Stimulated activated naive CD8-positive, alpha-beta T cell treated with anti-CD3 and anti-CD28 coated beads, Interleukin-15, amount 100 ng/mL, for 72 hours (primary cell): ENCODE data around the gene RBMY1D.
"Not testable (repeated sequence)": the region's sequence is repeated elsewhere in the genome, so short reads cannot be mapped to it uniquely, and the experiment has no call there.

Experiments
- ATAC-seq: fragments of 150-1000 bp; cut with Tn5 transposase; 2 replicates; pipeline ENCODE4 v1.10.0; 2021; ENCODE audit warnings: mild to moderate bottlenecking, moderate library complexity
- DNase-seq, 2 donors: peaks; one replicate each; pipeline ENCODE4 v3.0.0; 2021 to 2022
- H3K27ac Mint-ChIP-seq, 2 donors: one replicate each; pipeline ENCODE4 v1.8.0; 2022; ENCODE audit warnings: mild to moderate bottlenecking in 2 of 2, mixed read lengths in 2 of 2, moderate library complexity in 2 of 2
- H3K27me3 Mint-ChIP-seq: one replicate; pipeline ENCODE4 v1.8.0; 2022; ENCODE audit warnings: mixed read lengths
- H3K4me1 Mint-ChIP-seq: one replicate; pipeline ENCODE4 v1.8.0; 2022; ENCODE audit warnings: mild to moderate bottlenecking, mixed read lengths
- H3K4me3 Mint-ChIP-seq, 2 donors: one replicate each; pipeline ENCODE4 v1.8.0; 2022; ENCODE audit warnings: mild to moderate bottlenecking in 2 of 2, mixed read lengths in 2 of 2, moderate library complexity in 1 of 2
- H3K9me3 Mint-ChIP-seq, 2 donors: one replicate each; pipeline ENCODE4 v1.8.0; 2022; ENCODE audit warnings: mixed read lengths in 2 of 2

The RBMY1D gene

DNA sequence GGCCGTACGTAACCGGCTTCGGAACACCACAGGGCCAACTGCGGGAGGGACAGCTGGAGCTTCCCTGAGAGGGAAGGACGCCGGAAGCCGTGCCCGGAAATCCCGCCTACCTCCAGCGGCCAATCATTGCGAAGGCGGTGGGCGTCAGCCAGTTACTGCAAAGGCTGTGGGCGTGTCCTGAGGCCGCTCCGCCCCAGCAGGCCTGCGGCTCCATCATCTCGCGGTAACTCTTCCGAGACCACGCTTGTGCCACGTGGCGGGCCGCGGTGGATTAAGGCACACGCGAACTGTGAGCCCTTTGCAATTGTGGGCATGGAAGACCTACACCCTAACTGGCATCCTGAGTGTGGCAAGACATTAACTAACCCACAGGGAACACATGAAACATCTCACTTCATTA, at the start of gene RBMY1D:
Gene RBMY1D (minus strand): TSS at position 101 of the 400 bp plus-strand sequence. CDS start 2,013 bp downstream, outside the sequence.
- DNase-seq, H3K4me1 Mint-ChIP-seq, H3K9me3 Mint-ChIP-seq, ATAC-seq, H3K27ac Mint-ChIP-seq, H3K4me3 Mint-ChIP-seq, H3K27me3 Mint-ChIP-seq: not testable (repeated sequence)

DNA sequence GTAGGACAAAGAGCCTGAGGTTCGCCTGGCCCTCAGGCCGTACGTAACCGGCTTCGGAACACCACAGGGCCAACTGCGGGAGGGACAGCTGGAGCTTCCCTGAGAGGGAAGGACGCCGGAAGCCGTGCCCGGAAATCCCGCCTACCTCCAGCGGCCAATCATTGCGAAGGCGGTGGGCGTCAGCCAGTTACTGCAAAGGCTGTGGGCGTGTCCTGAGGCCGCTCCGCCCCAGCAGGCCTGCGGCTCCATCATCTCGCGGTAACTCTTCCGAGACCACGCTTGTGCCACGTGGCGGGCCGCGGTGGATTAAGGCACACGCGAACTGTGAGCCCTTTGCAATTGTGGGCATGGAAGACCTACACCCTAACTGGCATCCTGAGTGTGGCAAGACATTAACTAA, 23.6 kb upstream of the RBMY1D start, which contains the start of gene RBMY1E:
Gene RBMY1E (minus strand): TSS at position 101 of the 400 bp plus-strand sequence. CDS start 1,978 bp downstream, outside the sequence.
- not testable (repeated sequence) for H3K27ac Mint-ChIP-seq, H3K4me3 Mint-ChIP-seq, H3K9me3 Mint-ChIP-seq, ATAC-seq, H3K4me1 Mint-ChIP-seq, DNase-seq, H3K27me3 Mint-ChIP-seq

DNA sequence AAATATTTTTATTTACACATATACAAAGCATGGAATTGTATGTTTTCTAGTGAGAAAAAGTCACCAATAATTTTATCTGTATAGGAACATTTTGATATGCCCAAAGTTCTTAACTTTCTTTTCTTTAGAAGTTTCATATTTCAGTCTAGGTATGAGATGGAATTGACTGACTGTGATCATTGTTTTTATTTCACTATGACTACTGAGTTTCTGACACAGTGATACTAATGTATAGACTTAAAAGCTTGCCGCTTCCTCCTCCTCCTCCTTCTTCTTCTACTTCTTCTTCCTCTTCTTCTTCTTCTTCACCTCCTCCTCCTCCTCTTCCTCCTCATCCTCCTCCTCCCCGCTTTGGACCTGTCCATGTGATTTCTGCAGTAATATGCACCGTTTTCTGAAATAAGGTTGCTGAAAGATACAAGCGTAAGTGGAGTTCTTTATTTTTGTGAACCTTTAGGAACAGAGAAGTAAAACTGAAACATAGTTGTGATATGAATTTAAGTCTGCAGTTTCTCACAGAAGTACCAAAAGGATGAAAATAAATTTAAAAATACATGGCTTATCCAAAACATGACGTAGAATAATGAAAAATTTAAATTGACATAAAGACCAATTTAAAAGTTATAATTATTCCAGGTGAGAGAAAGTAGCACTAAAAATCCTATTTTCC, 24.8 kb downstream of the RBMY1D start:
- H3K4me1 Mint-ChIP-seq, DNase-seq, H3K9me3 Mint-ChIP-seq, H3K4me3 Mint-ChIP-seq, H3K27ac Mint-ChIP-seq, H3K27me3 Mint-ChIP-seq: not testable (repeated sequence)
- peak; percentile 78 for ATAC-seq

DNA sequence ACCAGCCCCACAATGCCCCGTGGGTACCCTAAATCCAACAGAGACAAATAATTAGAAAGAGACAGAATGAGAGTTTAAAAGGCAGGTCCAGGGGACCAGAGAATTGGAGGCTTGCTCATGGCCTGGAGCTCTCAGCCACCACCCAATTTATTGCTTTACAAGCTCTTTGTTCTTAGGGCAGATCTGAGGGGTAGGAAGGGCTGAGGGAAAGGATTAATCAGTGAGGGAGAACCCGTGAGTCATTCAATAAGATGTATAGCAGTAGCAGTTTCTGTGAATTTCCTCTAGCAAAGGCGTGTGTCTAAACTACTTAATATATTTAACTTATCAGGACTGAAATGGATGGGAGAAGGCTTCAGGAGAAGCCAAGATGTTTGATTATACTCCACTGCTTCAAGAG, 48.8 kb downstream of the RBMY1D start:
- DNase-seq (no peak), ATAC-seq (no peak)
- Mint-ChIP-seq H3K4me1 (no peaks in the 10 kb centered on the region), H3K4me3 (no peak overlapping the region), H3K27ac (no peak overlapping the region), H3K27me3 (no peaks in the 10 kb centered on the region), H3K9me3 (no peaks in the 10 kb centered on the region)

DNA sequence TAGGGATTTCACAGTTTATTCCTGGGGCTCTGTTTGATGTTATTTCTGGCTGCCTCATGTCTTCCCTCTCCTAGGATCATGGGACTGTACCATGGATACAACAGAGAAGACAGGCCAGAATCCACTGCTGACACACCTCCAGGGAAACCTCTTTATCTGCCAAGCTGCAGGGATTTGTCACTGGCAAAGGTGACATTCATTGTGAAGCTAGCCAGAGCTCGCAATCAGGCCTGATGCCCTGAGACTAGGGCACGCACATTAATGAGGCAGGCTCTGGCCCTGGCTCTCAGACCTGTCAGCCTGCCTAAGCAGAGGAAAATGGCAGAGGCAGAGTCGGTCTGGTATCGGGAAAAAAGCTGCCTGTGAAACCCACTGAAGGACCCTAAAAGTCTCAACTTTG, 52.2 kb downstream of the RBMY1D start:
- DNase-seq (no peak), ATAC-seq (no peak)
- no peaks in the 10 kb centered on the region for H3K9me3 Mint-ChIP-seq
- H3K27me3 Mint-ChIP-seq: no peaks in the 10 kb centered on the region
- H3K27ac Mint-ChIP-seq: no peak overlapping the region
- H3K4me1 Mint-ChIP-seq: no peaks in the 10 kb centered on the region
- no peak overlapping the region for H3K4me3 Mint-ChIP-seq

DNA sequence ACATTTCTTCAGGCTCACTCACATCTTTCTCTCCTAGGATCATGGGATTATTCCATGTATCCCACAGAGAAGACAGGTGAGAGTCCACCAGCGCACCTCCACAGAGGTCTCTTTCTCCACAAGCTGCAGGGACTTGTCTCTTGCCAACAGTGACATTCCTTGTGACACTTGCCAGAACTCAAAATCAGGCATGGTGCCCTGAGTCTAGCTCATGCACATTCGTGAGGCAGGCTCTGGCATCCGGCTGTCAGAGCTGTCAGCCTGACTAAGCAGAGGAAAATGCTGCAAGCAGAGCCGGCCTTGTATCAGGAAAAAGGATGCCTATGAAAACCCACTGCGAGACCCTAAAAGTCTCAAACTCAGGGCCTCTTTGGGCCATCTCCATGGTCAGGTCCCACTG, 54.8 kb downstream of the RBMY1D start:
- no peak for DNase-seq
- no peak for ATAC-seq
- Mint-ChIP-seq H3K9me3 (no peaks in the 10 kb centered on the region), H3K4me3 (no peak overlapping the region), H3K27ac (no peak overlapping the region), H3K27me3 (no peaks in the 10 kb centered on the region), H3K4me1 (no peaks in the 10 kb centered on the region)

DNA sequence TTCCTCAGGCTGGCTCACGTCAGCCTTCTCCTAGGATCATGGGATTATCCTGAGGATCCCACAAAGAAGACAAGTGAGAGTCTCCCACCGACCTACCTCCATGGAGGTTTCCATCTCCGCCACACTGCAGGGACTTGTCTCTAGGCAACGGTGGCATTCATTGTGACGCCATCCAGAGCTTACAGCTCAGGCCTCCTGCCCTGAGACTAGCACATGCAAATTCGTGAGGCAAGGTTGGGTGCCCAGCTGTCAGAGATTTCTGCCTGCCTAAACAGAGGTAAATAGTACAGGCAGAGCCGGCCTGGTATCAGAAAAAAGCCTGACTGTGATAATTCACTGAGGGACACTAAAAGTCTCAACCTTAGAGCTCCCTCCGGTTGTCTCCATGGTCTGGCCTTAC, 58.0 kb downstream of the RBMY1D start:
- DNase-seq (no peak), ATAC-seq (no peak)
- Mint-ChIP-seq H3K4me3 (no peak overlapping the region), H3K9me3 (no peaks in the 10 kb centered on the region), H3K27ac (no peak overlapping the region), H3K27me3 (no peaks in the 10 kb centered on the region), H3K4me1 (no peaks in the 10 kb centered on the region)

DNA sequence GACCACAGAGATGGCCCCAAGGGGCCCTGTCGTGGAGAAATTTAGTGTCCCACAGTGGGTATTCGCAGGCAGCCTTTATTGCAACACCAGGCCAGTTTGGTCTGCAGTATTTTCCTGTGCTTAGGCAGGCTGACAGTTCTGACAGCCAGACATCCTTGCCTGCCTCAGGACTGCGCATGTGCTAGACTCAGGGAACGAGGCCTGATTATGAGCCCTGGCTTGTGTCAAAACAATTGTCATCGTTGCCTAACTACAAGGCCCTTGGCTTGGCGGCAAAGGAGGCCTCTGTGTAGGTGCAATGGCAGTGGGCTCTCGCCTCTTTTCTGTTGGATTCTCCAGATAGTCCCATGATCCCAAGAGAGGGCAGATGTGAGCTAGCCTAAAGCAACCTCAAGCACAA, 59.3 kb downstream of the RBMY1D start:
- no peaks in the 10 kb centered on the region for H3K9me3 Mint-ChIP-seq
- H3K4me3 Mint-ChIP-seq: no peak overlapping the region
- H3K27me3 Mint-ChIP-seq: no peaks in the 10 kb centered on the region
- no peak overlapping the region for H3K27ac Mint-ChIP-seq
- ATAC-seq (no peak), DNase-seq (no peak)
- no peaks in the 10 kb centered on the region for H3K4me1 Mint-ChIP-seq
